ENCODE measurements around the gene GPR21. TPM values are rescaled to one million over a fixed set of nuclear protein-coding genes. Genes with fewer than 3 reads are reported as not detected.

Gene GPR21
- total and polyA plus RNA-seq, 2 of the 13 experiments (the other 11 are each of a cell fraction or from before 2014, with no cell fraction given): 0.29 to 0.32 TPM

DNA sequence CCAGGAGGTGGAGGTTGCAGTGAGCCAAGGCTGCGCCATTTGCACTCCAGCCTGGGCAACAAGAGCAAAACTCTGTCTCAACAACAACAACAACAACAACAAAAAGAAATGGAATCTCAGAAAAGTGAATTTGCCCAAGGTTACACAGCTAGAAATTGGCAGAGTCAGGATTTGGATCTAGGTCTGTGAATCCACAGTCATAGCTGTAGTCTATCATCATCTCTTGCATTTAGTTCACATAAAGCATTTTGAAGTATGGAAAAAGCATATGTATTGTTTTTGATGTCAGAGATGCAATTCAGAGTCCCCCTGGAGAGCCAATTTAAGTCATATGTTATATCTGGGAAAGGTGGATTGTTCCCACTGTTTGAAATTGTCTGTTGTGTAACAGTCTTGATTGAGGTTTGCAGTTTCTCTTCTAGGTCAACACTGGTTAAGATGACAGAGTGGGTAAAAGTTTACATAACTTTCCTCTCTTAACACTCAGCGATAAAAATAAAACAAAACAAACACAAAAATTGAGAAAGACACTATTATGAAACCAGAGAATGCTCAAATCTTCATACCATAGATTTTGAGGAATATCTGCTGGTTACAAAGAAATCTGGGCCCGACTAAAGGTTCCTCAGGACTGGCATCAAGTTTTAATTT lies 21.5 kb upstream of the GPR21 start (continued):
- TF ChIP-seq, protein P1, sequence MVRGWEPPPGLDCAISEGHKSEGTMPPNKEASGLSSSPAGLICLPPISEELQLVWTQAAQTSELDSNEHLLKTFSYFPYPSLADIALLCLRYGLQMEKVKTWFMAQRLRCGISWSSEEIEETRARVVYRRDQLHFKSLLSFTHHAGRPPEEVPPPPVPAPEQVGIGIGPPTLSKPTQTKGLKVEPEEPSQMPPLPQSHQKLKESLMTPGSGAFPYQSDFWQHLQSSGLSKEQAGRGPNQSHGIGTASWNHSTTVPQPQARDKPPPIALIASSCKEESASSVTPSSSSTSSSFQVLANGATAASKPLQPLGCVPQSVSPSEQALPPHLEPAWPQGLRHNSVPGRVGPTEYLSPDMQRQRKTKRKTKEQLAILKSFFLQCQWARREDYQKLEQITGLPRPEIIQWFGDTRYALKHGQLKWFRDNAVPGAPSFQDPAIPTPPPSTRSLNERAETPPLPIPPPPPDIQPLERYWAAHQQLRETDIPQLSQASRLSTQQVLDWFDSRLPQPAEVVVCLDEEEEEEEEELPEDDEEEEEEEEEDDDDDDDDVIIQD (CRISPR knock-in tag; IDR thresholded peaks at IDR 0.05; ENCODE audit: low read depth): peak; percentile 65; the same call in 1 of the 2 replicates
- no peak for TF ChIP-seq ZNF354B (CRISPR knock-in tag; IDR thresholded peaks at IDR 0.05)
- TF ChIP-seq, protein P2, sequence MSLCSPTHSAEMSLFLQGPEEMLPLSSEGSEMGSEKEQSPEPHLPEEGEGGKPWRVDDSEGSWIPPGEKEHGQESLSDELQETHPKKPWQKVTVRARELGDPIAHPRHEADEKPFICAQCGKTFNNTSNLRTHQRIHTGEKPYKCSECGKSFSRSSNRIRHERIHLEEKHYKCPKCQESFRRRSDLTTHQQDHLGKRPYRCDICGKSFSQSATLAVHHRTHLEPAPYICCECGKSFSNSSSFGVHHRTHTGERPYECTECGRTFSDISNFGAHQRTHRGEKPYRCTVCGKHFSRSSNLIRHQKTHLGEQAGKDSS (CRISPR knock-in tag; IDR thresholded peaks at IDR 0.05; ENCODE audit: borderline replicate concordance, low read depth): no peak
- TF ChIP-seq, protein P3, sequence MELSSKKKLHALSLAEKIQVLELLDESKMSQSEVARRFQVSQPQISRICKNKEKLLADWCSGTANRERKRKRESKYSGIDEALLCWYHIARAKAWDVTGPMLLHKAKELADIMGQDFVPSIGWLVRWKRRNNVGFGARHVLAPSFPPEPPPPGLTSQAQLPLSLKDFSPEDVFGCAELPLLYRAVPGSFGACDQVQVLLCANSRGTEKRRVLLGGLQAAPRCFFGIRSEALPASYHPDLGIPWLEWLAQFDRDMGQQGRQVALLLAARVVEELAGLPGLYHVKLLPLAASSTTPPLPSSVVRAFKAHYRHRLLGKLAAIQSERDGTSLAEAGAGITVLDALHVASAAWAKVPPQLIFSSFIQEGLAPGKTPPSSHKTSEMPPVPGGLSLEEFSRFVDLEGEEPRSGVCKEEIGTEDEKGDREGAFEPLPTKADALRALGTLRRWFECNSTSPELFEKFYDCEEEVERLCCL (CRISPR knock-in tag; IDR thresholded peaks at IDR 0.05; ENCODE audit: borderline replicate concordance): no peak
- TF ChIP-seq SIX1 (CRISPR knock-in tag; IDR thresholded peaks at IDR 0.05; ENCODE audit: borderline replicate concordance): peak; percentile 80
- TF ChIP-seq, protein P4, sequence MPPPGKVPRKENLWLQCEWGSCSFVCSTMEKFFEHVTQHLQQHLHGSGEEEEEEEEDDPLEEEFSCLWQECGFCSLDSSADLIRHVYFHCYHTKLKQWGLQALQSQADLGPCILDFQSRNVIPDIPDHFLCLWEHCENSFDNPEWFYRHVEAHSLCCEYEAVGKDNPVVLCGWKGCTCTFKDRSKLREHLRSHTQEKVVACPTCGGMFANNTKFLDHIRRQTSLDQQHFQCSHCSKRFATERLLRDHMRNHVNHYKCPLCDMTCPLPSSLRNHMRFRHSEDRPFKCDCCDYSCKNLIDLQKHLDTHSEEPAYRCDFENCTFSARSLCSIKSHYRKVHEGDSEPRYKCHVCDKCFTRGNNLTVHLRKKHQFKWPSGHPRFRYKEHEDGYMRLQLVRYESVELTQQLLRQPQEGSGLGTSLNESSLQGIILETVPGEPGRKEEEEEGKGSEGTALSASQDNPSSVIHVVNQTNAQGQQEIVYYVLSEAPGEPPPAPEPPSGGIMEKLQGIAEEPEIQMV (CRISPR knock-in tag; IDR thresholded peaks at IDR 0.05; ENCODE audit: low read depth): no peak
- no peak for TF ChIP-seq FOXA1 (IDR thresholded peaks at IDR 0.05)
- TF ChIP-seq FOXA1 (CRISPR knock-in tag; IDR thresholded peaks at IDR 0.05): peak; percentile 67
- TF ChIP-seq, protein P5, sequence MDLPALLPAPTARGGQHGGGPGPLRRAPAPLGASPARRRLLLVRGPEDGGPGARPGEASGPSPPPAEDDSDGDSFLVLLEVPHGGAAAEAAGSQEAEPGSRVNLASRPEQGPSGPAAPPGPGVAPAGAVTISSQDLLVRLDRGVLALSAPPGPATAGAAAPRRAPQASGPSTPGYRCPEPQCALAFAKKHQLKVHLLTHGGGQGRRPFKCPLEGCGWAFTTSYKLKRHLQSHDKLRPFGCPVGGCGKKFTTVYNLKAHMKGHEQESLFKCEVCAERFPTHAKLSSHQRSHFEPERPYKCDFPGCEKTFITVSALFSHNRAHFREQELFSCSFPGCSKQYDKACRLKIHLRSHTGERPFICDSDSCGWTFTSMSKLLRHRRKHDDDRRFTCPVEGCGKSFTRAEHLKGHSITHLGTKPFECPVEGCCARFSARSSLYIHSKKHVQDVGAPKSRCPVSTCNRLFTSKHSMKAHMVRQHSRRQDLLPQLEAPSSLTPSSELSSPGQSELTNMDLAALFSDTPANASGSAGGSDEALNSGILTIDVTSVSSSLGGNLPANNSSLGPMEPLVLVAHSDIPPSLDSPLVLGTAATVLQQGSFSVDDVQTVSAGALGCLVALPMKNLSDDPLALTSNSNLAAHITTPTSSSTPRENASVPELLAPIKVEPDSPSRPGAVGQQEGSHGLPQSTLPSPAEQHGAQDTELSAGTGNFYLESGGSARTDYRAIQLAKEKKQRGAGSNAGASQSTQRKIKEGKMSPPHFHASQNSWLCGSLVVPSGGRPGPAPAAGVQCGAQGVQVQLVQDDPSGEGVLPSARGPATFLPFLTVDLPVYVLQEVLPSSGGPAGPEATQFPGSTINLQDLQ (CRISPR knock-in tag; IDR thresholded peaks at IDR 0.05): no peak
- no peak for TF ChIP-seq MAFG (CRISPR knock-in tag; IDR thresholded peaks at IDR 0.05)
- TF ChIP-seq, protein P6, sequence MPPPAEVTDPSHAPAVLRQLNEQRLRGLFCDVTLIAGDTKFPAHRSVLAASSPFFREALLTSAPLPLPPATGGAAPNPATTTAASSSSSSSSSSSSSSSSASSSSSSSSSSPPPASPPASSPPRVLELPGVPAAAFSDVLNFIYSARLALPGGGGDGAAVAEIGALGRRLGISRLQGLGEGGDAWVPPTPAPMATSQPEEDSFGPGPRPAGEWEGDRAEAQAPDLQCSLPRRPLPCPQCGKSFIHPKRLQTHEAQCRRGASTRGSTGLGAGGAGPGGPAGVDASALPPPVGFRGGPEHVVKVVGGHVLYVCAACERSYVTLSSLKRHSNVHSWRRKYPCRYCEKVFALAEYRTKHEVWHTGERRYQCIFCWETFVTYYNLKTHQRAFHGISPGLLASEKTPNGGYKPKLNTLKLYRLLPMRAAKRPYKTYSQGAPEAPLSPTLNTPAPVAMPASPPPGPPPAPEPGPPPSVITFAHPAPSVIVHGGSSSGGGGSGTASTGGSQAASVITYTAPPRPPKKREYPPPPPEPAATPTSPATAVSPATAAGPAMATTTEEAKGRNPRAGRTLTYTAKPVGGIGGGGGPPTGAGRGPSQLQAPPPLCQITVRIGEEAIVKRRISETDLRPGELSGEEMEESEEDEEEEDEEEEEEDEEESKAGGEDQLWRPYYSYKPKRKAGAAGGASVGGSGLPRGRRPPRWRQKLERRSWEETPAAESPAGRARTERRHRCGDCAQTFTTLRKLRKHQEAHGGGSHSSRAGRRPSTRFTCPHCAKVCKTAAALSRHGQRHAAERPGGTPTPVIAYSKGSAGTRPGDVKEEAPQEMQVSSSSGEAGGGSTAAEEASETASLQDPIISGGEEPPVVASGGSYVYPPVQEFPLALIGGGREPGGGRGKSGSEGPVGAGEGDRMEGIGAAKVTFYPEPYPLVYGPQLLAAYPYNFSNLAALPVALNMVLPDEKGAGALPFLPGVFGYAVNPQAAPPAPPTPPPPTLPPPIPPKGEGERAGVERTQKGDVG (CRISPR knock-in tag; IDR thresholded peaks at IDR 0.05; ENCODE audit: borderline replicate concordance): no peak
- no peak for TF ChIP-seq ZNF121 (CRISPR knock-in tag; IDR thresholded peaks at IDR 0.05)
- TF ChIP-seq RFXAP (CRISPR knock-in tag; IDR thresholded peaks at IDR 0.05; ENCODE audit: borderline replicate concordance): no peak
- TF ChIP-seq SPEN (CRISPR knock-in tag; IDR thresholded peaks at IDR 0.05; ENCODE audit: low read depth): no peak
- TF ChIP-seq SNAI1 (CRISPR knock-in tag; IDR thresholded peaks at IDR 0.05; ENCODE audit: borderline replicate concordance): no peak
- no peak for TF ChIP-seq ARNT (IDR thresholded peaks at IDR 0.05)
